Loucy (cell line): ENCODE results near the gene SKIC2.

ENCODE experiments used
- EZH2phosphoT487 ChIP-seq: fragments of 200-600 bp; IDR thresholded peaks from 2 replicates; pipeline ENCODE4 v1.6.1; 2018; ENCODE audit warnings: antibody characterized with exemption, mild to moderate bottlenecking, moderate library complexity, borderline replicate concordance
- TF ChIP-seq, protein P1 (sequence below): fragments of 200-600 bp; sonication (generic); conservative IDR thresholded peaks from 2 replicates; pipeline ENCODE4 v1.5.1; 2014; ENCODE audit warnings: mild to moderate bottlenecking, antibody characterized with exemption, low read length

- TF ChIP-seq, protein P1, sequence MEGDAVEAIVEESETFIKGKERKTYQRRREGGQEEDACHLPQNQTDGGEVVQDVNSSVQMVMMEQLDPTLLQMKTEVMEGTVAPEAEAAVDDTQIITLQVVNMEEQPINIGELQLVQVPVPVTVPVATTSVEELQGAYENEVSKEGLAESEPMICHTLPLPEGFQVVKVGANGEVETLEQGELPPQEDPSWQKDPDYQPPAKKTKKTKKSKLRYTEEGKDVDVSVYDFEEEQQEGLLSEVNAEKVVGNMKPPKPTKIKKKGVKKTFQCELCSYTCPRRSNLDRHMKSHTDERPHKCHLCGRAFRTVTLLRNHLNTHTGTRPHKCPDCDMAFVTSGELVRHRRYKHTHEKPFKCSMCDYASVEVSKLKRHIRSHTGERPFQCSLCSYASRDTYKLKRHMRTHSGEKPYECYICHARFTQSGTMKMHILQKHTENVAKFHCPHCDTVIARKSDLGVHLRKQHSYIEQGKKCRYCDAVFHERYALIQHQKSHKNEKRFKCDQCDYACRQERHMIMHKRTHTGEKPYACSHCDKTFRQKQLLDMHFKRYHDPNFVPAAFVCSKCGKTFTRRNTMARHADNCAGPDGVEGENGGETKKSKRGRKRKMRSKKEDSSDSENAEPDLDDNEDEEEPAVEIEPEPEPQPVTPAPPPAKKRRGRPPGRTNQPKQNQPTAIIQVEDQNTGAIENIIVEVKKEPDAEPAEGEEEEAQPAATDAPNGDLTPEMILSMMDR, result no peak
- no peak for TF ChIP-seq EZH2phosphoT487
Measured at GRCh38 chr6:31971993-31972708, 13.2 kb downstream of the SKIC2 start, which contains the start of gene DXO.
